Heart right ventricle (tissue), 16 donors: ENCODE results near the gene CDKN2A. TPM values are rescaled to one million over a fixed set of nuclear protein-coding genes. Genes with fewer than 3 reads are reported as not detected.
A peak's percentile ranks its signal among the peaks of the same experiment; 100 is the strongest.

Experiments used
- ATAC-seq, 8 donors: fragments of 200-7000 bp; cut with Tn5 transposase; one replicate each; pipeline ENCODE4 v1.9.1; 2020; ENCODE audit warnings: mild to moderate bottlenecking in 8 of 8, moderate library complexity in 8 of 8, moderate number of reproducible peaks in 1 of 8
- DNase-seq, 2 donors: peaks; one replicate each; pipeline ENCODE4 v3.0.0-alpha.2; 2020
- H3K27ac ChIP-seq, 10 donors: fragments of 200-600 bp; sonication (generic) in 2 of 10; one replicate each; pipeline versions ENCODE4 v1.5.0 to v1.8.0; 2020 to 2022; ENCODE audit warnings: mild to moderate bottlenecking in 3 of 10
- H3K27me3 ChIP-seq, 7 donors: fragments of 200-600 bp; one replicate each; pipeline ENCODE4 v1.8.0; 2021 to 2022; ENCODE audit warnings: mild to moderate bottlenecking in 2 of 7
- H3K36me3 ChIP-seq, 9 donors: fragments of 200-600 bp; sonication (generic) in 1 of 9; one replicate each; pipeline versions ENCODE4 v1.5.0 to v1.8.0; 2020 to 2022; ENCODE audit warnings: mild to moderate bottlenecking in 2 of 9
- H3K4me1 ChIP-seq, 9 donors: fragments of 200-600 bp; sonication (generic) in 1 of 9; one replicate each; pipeline versions ENCODE4 v1.5.0 to v1.8.0; 2020 to 2022; ENCODE audit warnings: mild to moderate bottlenecking in 4 of 9
- H3K4me3 ChIP-seq, 10 donors: fragments of 200-600 bp; sonication (generic) in 2 of 10; one replicate each; pipeline versions ENCODE4 v1.5.0 to v1.8.0; 2020 to 2022; ENCODE audit warnings: mild to moderate bottlenecking in 7 of 10, moderate library complexity in 2 of 10
- H3K9me3 ChIP-seq, 11 donors: fragments of 200-600 bp in 10 of 11; sonication (generic) in 2 of 11; one replicate each; pipeline versions ENCODE4 v1.5.0 to v1.8.0; 2013 to 2022; ENCODE audit warnings: mild to moderate bottlenecking in 2 of 11, control low read depth in 1 of 11, moderate library complexity in 1 of 11
- WGBS, 2 donors: extraction: QIAGEN DNeasy Blood & Tissue Kit; methylation state at CpG; one replicate each; pipeline ENCODE4 v1.1.7; 2013; ENCODE audit warnings: inconsistent platforms in 1 of 2; 5-methylcytosine and 5-hydroxymethylcytosine counted together
- intact Hi-C, 10 donors: fragments of 100-400 bp; cut with DNase I; formaldehyde crosslinking; loops; one replicate each; pipeline versions ENCODE4 v1.11.1 to v1.14.2; 2022
- polyA plus RNA-seq, 2 donors: library from polyadenylated mRNA; stranded (reverse); fragments of 200-250 nt; gene quantifications; one replicate each; pipeline ENCODE4 v1.2.3, GENCODE V29; 2013
- total RNA-seq, 10 donors: library from RNA; stranded (reverse); fragmentation: NEBNext Ultra II Directional in 3 of 10; extraction: Animal tissue kit (Norgen Biotek cat#: 25700) in 3 of 10; gene quantifications; one replicate each; pipeline versions ENCODE4 v1.2.1 to v1.2.4, GENCODE V29; 2021 to 2023
- TF ChIP-seq, protein P1 (sequence below), 9 donors: fragments of 200-600 bp; sonication (generic) in 2 of 9; IDR thresholded peaks; one replicate each; pipeline versions ENCODE4 v1.5.0 to v1.8.0; 2021 to 2022; ENCODE audit warnings: antibody characterized with exemption in 9 of 9, mild to moderate bottlenecking in 5 of 9, moderate library complexity in 1 of 9
- donor health status: Arrhythmogenic right ventricular cardiomyopathy.
- donor health status: ischemic (EF 13 %, LVEDD 7.1; RV severe dilation, severe dysfunction).
- donor health status: healthy with polysubstance abuse.
- donor health status: DM: no; HTN: yes; CAD: no.
- donor health status: DM: no; HTN: no; CAD: no.
- donor health status: ischemic (EF 25% LVEDD 6.9; RV normal size, moderate dysfunction).
- donor health status: ischemic (EF 25% LVEDD 5.7; RV mildly dilated, moderate dysfunction).
- donor health status: healthy.
- donor health status: DM: yes; HTN: yes; CAD: no.
- donor health status: Ischemic cardiomyopathy.
- donor health status: ischemic (EF 35%, LVEDD 5.7; RV mildly dilated, moderate dysfunction).
- donor health status: nonischemic (EF 11% LVEDD 7.7; RV severe dilation, severe dysfunction).
- donor health status: DM: yes; HTN: yes; CAD: no.
- donor health status: PGD.
- donor health status: ischemic (EF 29% LVEDD 5.4; RV normal size, mild dysfunction).
- donor health status: nonischemic (EF 23%, LVEDD 6.1; RV moderate dilation, normal function).

The CDKN2A gene
- total and polyA plus RNA-seq, 12 donors, result 0.03 to 1.9 (median 0.48) TPM; not detected in 5

DNA sequence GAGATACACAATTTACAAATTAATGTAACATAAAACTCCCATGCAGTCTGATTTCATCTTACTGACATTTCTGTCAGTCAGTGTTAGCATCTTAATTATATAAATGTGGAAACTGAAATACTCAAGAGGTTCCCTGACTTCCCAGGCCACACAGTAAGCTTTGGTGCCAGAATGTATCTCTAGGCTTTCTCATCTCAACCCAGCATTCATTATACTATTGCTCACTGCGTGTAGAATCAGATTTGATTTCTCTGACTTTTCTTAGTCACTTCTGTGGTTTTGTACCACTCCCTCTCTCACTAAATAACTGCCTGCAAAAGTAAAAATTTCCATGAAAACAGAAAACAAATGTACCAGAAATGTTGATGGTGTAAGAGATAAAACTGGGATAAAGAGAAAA, 46.6 kb upstream of the CDKN2A start:
- intact Hi-C loops, result loop anchor here in 2 of 10 donors (10.0 kb wide), 2 partner anchors 174 to 226 kb away; no protein-coding TSS in a partner anchor
- no peaks in the 10 kb centered on the region for H3K36me3 ChIP-seq
- 71 to 74% methylated on average over 1 of the region's 1 CpG for WGBS, 2 donors
- no peak for DNase-seq
- no peak for ATAC-seq
- H3K27me3 ChIP-seq, result no peaks in the 10 kb centered on the region
- H3K4me1 ChIP-seq, result peaks cover 0 to 27% (median 0%) of the 10 kb centered on the region in 9 donors
- H3K9me3 ChIP-seq, result no peaks in the 10 kb centered on the region
- H3K4me3 ChIP-seq, result no peak overlapping the region
- no peak overlapping the region for H3K27ac ChIP-seq
- TF ChIP-seq, protein P1, sequence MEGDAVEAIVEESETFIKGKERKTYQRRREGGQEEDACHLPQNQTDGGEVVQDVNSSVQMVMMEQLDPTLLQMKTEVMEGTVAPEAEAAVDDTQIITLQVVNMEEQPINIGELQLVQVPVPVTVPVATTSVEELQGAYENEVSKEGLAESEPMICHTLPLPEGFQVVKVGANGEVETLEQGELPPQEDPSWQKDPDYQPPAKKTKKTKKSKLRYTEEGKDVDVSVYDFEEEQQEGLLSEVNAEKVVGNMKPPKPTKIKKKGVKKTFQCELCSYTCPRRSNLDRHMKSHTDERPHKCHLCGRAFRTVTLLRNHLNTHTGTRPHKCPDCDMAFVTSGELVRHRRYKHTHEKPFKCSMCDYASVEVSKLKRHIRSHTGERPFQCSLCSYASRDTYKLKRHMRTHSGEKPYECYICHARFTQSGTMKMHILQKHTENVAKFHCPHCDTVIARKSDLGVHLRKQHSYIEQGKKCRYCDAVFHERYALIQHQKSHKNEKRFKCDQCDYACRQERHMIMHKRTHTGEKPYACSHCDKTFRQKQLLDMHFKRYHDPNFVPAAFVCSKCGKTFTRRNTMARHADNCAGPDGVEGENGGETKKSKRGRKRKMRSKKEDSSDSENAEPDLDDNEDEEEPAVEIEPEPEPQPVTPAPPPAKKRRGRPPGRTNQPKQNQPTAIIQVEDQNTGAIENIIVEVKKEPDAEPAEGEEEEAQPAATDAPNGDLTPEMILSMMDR (IDR thresholded peaks at IDR 0.05), result no peak

DNA sequence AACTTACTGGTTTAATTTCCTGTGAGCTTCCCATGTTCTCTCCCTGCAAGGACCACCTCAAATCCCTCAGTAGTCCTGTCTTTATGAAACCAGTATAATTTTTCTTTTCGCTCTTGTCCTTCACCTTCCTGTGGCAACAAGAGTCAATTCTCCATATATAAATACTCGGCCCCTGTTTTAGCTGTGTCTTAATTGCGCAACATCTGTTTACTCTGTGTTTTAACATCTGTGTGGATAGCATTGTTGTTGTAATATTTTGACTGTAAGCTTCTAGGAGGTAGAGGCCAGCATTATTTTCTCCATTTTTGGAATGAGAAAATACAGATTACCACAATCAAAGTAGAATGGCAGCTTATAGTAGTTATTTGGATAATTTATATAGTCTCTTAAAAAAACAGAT, 45.1 kb upstream of the CDKN2A start:
- Histone ChIP-seq H3K4me1 (peaks cover 0 to 22% (median 0%) of the 10 kb centered on the region in 9 donors), H3K4me3 (no peak overlapping the region), H3K36me3 (no peaks in the 10 kb centered on the region), H3K9me3 (no peaks in the 10 kb centered on the region), H3K27ac (no peak overlapping the region), H3K27me3 (no peaks in the 10 kb centered on the region)
- ATAC-seq (no peak), DNase-seq (no peak)
- TF ChIP-seq, protein P1 (IDR thresholded peaks at IDR 0.05), result no peak
- WGBS, 2 donors, result 85 to 88% methylated on average over 3 of the region's 3 CpGs
- intact Hi-C loops, result loop anchor here in 8 of 10 donors (2.0 to 10.0 kb wide), 5 partner anchors 196 to 227 kb away; no protein-coding TSS in a partner anchor

DNA sequence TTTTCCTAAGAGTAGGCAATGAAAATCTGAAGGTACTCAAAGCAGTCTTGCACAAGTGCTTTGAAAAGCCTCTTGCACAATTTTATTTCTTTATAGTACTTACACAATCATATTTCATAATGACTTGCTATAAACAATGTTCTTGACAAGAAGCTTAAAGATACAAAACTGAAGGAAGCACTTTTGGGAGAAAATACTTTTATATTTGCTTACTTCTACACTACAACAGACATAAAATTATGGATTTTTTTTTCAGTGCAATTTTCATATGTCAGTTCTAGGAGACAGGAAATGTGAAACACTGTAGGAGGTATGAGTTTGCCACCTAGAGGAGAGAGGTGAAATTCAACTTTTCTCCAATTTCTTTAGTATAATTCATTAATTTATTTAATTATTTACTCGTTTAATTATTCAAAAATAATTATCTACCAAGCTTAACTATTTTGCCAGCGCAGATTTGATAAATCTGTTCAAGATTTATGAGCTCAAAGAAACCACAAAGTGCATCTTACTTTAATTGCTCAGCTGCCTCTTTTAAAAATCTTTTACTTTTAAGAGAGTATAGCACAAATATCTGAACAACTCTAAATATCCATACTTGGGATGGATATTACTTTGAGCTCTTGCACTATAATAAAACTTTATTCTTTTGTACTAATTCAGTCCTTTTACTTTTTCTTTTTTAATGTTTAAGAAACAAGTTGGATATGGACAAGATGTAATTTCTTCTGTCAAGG, 43.9 kb upstream of the CDKN2A start:
- no peak for DNase-seq
- 29 to 33% methylated on average over 2 of the region's 2 CpGs for WGBS, 2 donors
- H3K4me1 ChIP-seq, result peaks cover 0 to 20% (median 0%) of the 10 kb centered on the region in 9 donors
- TF ChIP-seq, protein P1 (IDR thresholded peaks at IDR 0.05), result peak; percentile 13 to 68 (median 55)
- H3K27me3 ChIP-seq, result no peaks in the 10 kb centered on the region
- no peaks in the 10 kb centered on the region for H3K9me3 ChIP-seq
- no peaks in the 10 kb centered on the region for H3K36me3 ChIP-seq
- ATAC-seq, result no peak
- intact Hi-C loops, result loop anchor here in 8 of 10 donors (1.0 to 10.0 kb wide), 6 partner anchors 197 to 226 kb away; no protein-coding TSS in a partner anchor
- no peak overlapping the region for H3K4me3 ChIP-seq
- H3K27ac ChIP-seq, result no peak overlapping the region

DNA sequence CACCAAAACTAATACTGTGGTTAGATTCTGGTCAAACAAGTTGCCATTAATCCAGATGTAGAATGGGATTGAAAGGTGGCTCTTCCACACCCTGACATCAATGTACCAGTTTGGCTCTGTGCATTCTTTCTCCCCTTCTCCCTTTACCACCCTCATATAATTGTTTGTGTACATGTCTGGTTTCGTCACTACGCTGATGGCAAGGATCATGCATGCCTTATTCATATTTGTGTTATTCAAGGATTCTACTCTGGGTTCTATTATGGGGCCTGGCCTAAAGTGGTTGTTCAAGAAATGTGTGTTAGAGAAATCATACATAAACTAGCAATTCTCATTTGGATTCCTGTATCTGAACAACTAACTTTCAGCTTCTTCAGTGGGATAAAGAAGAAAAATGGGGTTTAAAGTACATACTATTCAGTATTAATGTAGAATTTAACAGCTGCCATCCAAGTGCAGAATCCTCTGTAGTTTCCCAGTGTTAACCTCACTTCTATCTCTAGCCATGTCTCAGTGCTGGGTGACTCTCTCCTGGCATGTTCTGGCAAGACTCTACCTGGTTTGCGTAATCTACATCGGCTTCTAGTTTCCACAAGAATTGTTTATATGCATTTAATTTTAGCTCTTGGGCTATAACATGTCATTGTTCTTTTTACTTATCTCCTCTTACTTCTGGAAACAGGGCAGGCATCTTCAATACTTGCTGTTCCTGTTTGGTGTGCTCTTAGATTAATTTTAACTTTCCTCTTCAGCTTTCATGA, 42.9 kb upstream of the CDKN2A start:
- DNase-seq, result no peak
- H3K27me3 ChIP-seq, result no peaks in the 10 kb centered on the region
- intact Hi-C loops, result loop anchor here in 7 of 10 donors (5.0 to 10.0 kb wide), 4 partner anchors 198 to 225 kb away; no protein-coding TSS in a partner anchor
- no peak for ATAC-seq
- 87 to 89% methylated on average over 4 of the region's 4 CpGs for WGBS, 2 donors
- TF ChIP-seq, protein P1 (IDR thresholded peaks at IDR 0.05), result no peak
- peaks cover 0 to 20% (median 0%) of the 10 kb centered on the region in 9 donors for H3K4me1 ChIP-seq
- no peaks in the 10 kb centered on the region for H3K9me3 ChIP-seq
- H3K4me3 ChIP-seq, result no peak overlapping the region
- H3K27ac ChIP-seq, result no peak overlapping the region
- H3K36me3 ChIP-seq, result no peaks in the 10 kb centered on the region
